GM23338 (cell line): ENCODE data around the gene XXYLT1. TPM values are rescaled to one million over a fixed set of nuclear protein-coding genes. Genes with fewer than 3 reads are reported as not detected.

Experiments used
- ATAC-seq: fragments of 200-7000 bp; cut with Tn5 transposase; 3 replicates; pipeline ENCODE4 v1.9.1; 2020
- DNase-seq: peaks from one replicate; pipeline ENCODE4 v3.0.0-alpha.2; 2015; ENCODE audit warnings: low spot score
- H2AFZ ChIP-seq: fragments of 200-600 bp; sonication (generic); 2 replicates; pipeline ENCODE4 v1.8.0; 2016; ENCODE audit warnings: antibody characterized with exemption, mild to moderate bottlenecking, moderate library complexity
- H3F3A ChIP-seq: fragments of 200-600 bp; sonication (generic); replicated peaks from 2 replicates; pipeline ENCODE4 v1.8.0; 2017; ENCODE audit warnings: antibody characterized with exemption, mixed run types, low read depth
- H3K27ac ChIP-seq: fragments of 200-600 bp; sonication (generic); 2 replicates; pipeline ENCODE4 v1.6.1; 2016; ENCODE audit warnings: low read depth
- H3K27me3 ChIP-seq: fragments of 200-600 bp; sonication (generic); 2 replicates; pipeline ENCODE4 v1.8.0; 2016; ENCODE audit warnings: mild to moderate bottlenecking, mixed run types, moderate library complexity; ENCODE audit not compliant: insufficient read depth
- H3K36me3 ChIP-seq: fragments of 200-600 bp; sonication (generic); 2 replicates; pipeline ENCODE4 v1.8.0; 2016; ENCODE audit warnings: mild to moderate bottlenecking; ENCODE audit not compliant: insufficient read depth
- H3K4me1 ChIP-seq: fragments of 200-600 bp; sonication (generic); 2 replicates; pipeline ENCODE4 v1.8.0; 2016; ENCODE audit warnings: mild to moderate bottlenecking, moderate library complexity; ENCODE audit not compliant: insufficient read depth
- H3K4me2 ChIP-seq: fragments of 200-600 bp; sonication (generic); 2 replicates; pipeline ENCODE4 v1.7.1; 2017; ENCODE audit warnings: mixed run types
- H3K4me3 ChIP-seq: fragments of 200-600 bp; sonication (generic); 2 replicates; pipeline ENCODE4 v1.6.1; 2016; ENCODE audit warnings: mixed run types
- H3K79me2 ChIP-seq: fragments of 200-600 bp; sonication (generic); replicated peaks from 2 replicates; pipeline ENCODE4 v1.8.0; 2017; ENCODE audit warnings: mild to moderate bottlenecking; ENCODE audit not compliant: insufficient read depth
- H3K9me2 ChIP-seq: fragments of 200-600 bp; sonication (generic); 2 replicates; pipeline ENCODE4 v1.8.0; 2017; ENCODE audit not compliant: insufficient read depth
- H4K20me1 ChIP-seq: fragments of 200-600 bp; sonication (generic); replicated peaks from 2 replicates; pipeline ENCODE4 v1.8.0; 2017; ENCODE audit warnings: mild to moderate bottlenecking; ENCODE audit not compliant: insufficient read depth
- H3K27ac Mint-ChIP-seq: 2 replicates; pipeline ENCODE4 v1.8.0; 2020; ENCODE audit warnings: inconsistent platforms, mild to moderate bottlenecking, moderate library complexity, mixed read lengths
- H3K27me3 Mint-ChIP-seq: 3 replicates; pipeline ENCODE4 v1.8.0; 2022; ENCODE audit warnings: low read depth, mild to moderate bottlenecking, moderate library complexity, mixed read lengths, inconsistent platforms; ENCODE audit not compliant: insufficient read depth, poor library complexity
- H3K36me3 Mint-ChIP-seq: 3 replicates; pipeline ENCODE4 v1.8.0; 2021; ENCODE audit warnings: low read depth, mild to moderate bottlenecking, inconsistent platforms, moderate library complexity, mixed read lengths
- H3K4me1 Mint-ChIP-seq: 3 replicates; pipeline ENCODE4 v1.8.0; 2020; ENCODE audit warnings: mild to moderate bottlenecking, inconsistent platforms, mixed read lengths
- H3K4me3 Mint-ChIP-seq: 3 replicates; pipeline ENCODE4 v1.8.0; 2021; ENCODE audit warnings: moderate library complexity, mild to moderate bottlenecking, inconsistent platforms, mixed read lengths
- H3K9me3 Mint-ChIP-seq: 3 replicates; pipeline ENCODE4 v1.8.0; 2020; ENCODE audit warnings: moderate library complexity, mild to moderate bottlenecking, inconsistent platforms, mixed read lengths
- CREB1 ChIP-seq: fragments of 250-450 bp; sonication (Bioruptor Pico); IDR thresholded peaks from 2 replicates; pipeline ENCODE4 v1.5.0; 2020; ENCODE audit warnings: low read depth, mild to moderate bottlenecking, moderate library complexity
- ETS1 ChIP-seq: IDR thresholded peaks from 2 replicates; pipeline ENCODE4 v1.6.1; 2016; ENCODE audit warnings: antibody characterized with exemption
- EZH2 ChIP-seq: fragments of 200-600 bp; sonication (generic); IDR thresholded peaks from one replicate; pipeline ENCODE4 v1.8.0; 2017; ENCODE audit warnings: antibody characterized with exemption, mild to moderate bottlenecking, low read depth; ENCODE audit not compliant: unreplicated experiment
- EZH2phosphoT487 ChIP-seq: fragments of 200-600 bp; sonication (generic); IDR thresholded peaks from one replicate; pipeline ENCODE4 v1.8.1; 2018; ENCODE audit warnings: antibody characterized with exemption; ENCODE audit not compliant: unreplicated experiment
- JUNB ChIP-seq: IDR thresholded peaks from one replicate; pipeline ENCODE4 v1.6.1; 2016; ENCODE audit warnings: antibody characterized with exemption; ENCODE audit not compliant: unreplicated experiment
- NANOG ChIP-seq: IDR thresholded peaks from 2 replicates; pipeline ENCODE4 v1.6.1; 2016; ENCODE audit warnings: antibody characterized with exemption, borderline replicate concordance
- POLR2AphosphoS5 ChIP-seq: IDR thresholded peaks from 2 replicates; pipeline ENCODE4 v1.6.1; 2016; ENCODE audit warnings: antibody characterized with exemption, low read depth
- REST ChIP-seq: IDR thresholded peaks from one replicate; pipeline ENCODE4 v1.6.1; 2018; ENCODE audit warnings: antibody characterized with exemption; ENCODE audit not compliant: unreplicated experiment
- STAT1 ChIP-seq: IDR thresholded peaks from one replicate; pipeline ENCODE4 v1.6.1; 2016; ENCODE audit warnings: antibody characterized with exemption; ENCODE audit not compliant: unreplicated experiment
- ZNF114 ChIP-seq: fragments of 250-450 bp; sonication (Bioruptor Pico); IDR thresholded peaks from 2 replicates; pipeline ENCODE4 v1.5.0; 2020; ENCODE audit warnings: mild to moderate bottlenecking, moderate library complexity
- ZNF331 ChIP-seq: fragments of 250-450 bp; sonication (Bioruptor Pico); IDR thresholded peaks from 2 replicates; pipeline ENCODE4 v1.5.0; 2020; ENCODE audit warnings: low read depth, mild to moderate bottlenecking, moderate library complexity
- polyA plus RNA-seq: library from polyadenylated mRNA; unstranded; fragments of >200 nt; fragmentation: Nextera tagmentation; extraction: Ambion mirVana; gene quantifications from 2 replicates; pipeline ENCODE4 v1.2.1, GENCODE V29; 2016
- total RNA-seq: library from RNA; depleted of rRNA; stranded (reverse); fragments of >200 nt; shearing (Covaris generic); gene quantifications from 2 replicates; pipeline ENCODE4 v1.2.3, GENCODE V29; 2014
- TF ChIP-seq, protein P1 (sequence below): fragments of 250-450 bp; sonication (Bioruptor Pico); IDR thresholded peaks from 2 replicates; pipeline ENCODE4 v1.5.0; 2020; ENCODE audit warnings: mild to moderate bottlenecking, moderate library complexity
- TF ChIP-seq, protein P2 (sequence below), 2 experiments: fragments of 200-600 bp in 1 of 2; sonication (generic) in 1 of 2; conservative IDR thresholded peaks; 2 replicates each; pipeline versions ENCODE4 v1.5.1 to v1.6.1; 2016 to 2017; ENCODE audit warnings: antibody characterized with exemption in 2 of 2, low read depth in 2 of 2, mild to moderate bottlenecking in 2 of 2, moderate library complexity in 1 of 2

The XXYLT1 gene
- total and polyA plus RNA-seq, 2 experiments from 2014 or later, result 13.5 to 34.8 TPM

GRCh38 chr3:195238081-195238571 lies 32.8 kb downstream of the XXYLT1 start:
- Histone ChIP-seq H3K4me1 (peaks cover 18% of the 10 kb centered on the region), H2AFZ (no peak overlapping the region), H3K9me2 (no peaks in the 10 kb centered on the region), H3K27ac (no peak overlapping the region), H4K20me1 (peaks cover 16% of the 10 kb centered on the region), H3K4me2 (no peak overlapping the region), H3K36me3 (no peaks in the 10 kb centered on the region), H3F3A (no peaks in the 10 kb centered on the region), H3K4me3 (no peak overlapping the region), H3K79me2 (peaks cover 37% of the 10 kb centered on the region), H3K27me3 (no peaks in the 10 kb centered on the region)
- TF ChIP-seq EZH2 (no peak), ETS1 (no peak), JUNB (no peak), CREB1 (CRISPR knock-in tag) (no peak), NANOG (no peak), ZNF114 (CRISPR knock-in tag) (no peak), REST (no peak), STAT1 (no peak), POLR2AphosphoS5 (no peak), EZH2phosphoT487 (no peak), ZNF331 (CRISPR knock-in tag) (no peak)
- TF ChIP-seq, protein P1, sequence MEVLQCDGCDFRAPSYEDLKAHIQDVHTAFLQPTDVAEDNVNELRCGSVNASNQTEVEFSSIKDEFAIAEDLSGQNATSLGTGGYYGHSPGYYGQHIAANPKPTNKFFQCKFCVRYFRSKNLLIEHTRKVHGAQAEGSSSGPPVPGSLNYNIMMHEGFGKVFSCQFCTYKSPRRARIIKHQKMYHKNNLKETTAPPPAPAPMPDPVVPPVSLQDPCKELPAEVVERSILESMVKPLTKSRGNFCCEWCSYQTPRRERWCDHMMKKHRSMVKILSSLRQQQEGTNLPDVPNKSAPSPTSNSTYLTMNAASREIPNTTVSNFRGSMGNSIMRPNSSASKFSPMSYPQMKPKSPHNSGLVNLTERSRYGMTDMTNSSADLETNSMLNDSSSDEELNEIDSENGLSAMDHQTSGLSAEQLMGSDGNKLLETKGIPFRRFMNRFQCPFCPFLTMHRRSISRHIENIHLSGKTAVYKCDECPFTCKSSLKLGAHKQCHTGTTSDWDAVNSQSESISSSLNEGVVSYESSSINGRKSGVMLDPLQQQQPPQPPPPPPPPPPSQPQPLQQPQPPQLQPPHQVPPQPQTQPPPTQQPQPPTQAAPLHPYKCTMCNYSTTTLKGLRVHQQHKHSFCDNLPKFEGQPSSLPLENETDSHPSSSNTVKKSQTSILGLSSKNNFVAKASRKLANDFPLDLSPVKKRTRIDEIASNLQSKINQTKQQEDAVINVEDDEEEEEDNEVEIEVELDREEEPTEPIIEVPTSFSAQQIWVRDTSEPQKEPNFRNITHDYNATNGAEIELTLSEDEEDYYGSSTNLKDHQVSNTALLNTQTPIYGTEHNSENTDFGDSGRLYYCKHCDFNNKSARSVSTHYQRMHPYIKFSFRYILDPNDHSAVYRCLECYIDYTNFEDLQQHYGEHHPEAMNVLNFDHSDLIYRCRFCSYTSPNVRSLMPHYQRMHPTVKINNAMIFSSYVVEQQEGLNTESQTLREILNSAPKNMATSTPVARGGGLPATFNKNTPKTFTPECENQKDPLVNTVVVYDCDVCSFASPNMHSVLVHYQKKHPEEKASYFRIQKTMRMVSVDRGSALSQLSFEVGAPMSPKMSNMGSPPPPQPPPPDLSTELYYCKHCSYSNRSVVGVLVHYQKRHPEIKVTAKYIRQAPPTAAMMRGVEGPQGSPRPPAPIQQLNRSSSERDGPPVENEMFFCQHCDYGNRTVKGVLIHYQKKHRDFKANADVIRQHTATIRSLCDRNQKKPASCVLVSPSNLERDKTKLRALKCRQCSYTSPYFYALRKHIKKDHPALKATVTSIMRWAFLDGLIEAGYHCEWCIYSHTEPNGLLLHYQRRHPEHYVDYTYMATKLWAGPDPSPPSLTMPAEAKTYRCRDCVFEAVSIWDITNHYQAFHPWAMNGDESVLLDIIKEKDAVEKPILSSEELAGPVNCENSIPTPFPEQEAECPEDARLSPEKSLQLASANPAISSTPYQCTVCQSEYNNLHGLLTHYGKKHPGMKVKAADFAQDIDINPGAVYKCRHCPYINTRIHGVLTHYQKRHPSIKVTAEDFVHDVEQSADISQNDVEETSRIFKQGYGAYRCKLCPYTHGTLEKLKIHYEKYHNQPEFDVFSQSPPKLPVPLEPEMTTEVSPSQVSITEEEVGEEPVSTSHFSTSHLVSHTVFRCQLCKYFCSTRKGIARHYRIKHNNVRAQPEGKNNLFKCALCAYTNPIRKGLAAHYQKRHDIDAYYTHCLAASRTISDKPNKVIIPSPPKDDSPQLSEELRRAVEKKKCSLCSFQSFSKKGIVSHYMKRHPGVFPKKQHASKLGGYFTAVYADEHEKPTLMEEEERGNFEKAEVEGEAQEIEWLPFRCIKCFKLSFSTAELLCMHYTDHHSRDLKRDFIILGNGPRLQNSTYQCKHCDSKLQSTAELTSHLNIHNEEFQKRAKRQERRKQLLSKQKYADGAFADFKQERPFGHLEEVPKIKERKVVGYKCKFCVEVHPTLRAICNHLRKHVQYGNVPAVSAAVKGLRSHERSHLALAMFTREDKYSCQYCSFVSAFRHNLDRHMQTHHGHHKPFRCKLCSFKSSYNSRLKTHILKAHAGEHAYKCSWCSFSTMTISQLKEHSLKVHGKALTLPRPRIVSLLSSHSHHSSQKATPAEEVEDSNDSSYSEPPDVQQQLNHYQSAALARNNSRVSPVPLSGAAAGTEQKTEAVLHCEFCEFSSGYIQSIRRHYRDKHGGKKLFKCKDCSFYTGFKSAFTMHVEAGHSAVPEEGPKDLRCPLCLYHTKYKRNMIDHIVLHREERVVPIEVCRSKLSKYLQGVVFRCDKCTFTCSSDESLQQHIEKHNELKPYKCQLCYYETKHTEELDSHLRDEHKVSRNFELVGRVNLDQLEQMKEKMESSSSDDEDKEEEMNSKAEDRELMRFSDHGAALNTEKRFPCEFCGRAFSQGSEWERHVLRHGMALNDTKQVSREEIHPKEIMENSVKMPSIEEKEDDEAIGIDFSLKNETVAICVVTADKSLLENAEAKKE (CRISPR knock-in tag), result no peak
- TF ChIP-seq, protein P2, sequence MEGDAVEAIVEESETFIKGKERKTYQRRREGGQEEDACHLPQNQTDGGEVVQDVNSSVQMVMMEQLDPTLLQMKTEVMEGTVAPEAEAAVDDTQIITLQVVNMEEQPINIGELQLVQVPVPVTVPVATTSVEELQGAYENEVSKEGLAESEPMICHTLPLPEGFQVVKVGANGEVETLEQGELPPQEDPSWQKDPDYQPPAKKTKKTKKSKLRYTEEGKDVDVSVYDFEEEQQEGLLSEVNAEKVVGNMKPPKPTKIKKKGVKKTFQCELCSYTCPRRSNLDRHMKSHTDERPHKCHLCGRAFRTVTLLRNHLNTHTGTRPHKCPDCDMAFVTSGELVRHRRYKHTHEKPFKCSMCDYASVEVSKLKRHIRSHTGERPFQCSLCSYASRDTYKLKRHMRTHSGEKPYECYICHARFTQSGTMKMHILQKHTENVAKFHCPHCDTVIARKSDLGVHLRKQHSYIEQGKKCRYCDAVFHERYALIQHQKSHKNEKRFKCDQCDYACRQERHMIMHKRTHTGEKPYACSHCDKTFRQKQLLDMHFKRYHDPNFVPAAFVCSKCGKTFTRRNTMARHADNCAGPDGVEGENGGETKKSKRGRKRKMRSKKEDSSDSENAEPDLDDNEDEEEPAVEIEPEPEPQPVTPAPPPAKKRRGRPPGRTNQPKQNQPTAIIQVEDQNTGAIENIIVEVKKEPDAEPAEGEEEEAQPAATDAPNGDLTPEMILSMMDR (conservative IDR thresholded peaks at IDR 0.05; ENCODE audit: low read depth in 2 of 2), result no peak
- DNase-seq (no peak), ATAC-seq (peak; percentile 54)
- peaks cover 41% of the 10 kb centered on the region for H3K4me1 Mint-ChIP-seq
- peaks cover 13% of the 10 kb centered on the region for H3K27me3 Mint-ChIP-seq
- H3K36me3 Mint-ChIP-seq, result peaks cover 28% of the 10 kb centered on the region; the same call in 2 of the 3 replicates
- H3K9me3 Mint-ChIP-seq, result peaks cover 5% of the 10 kb centered on the region; the same call in 2 of the 3 replicates
- H3K4me3 Mint-ChIP-seq, result no peak overlapping the region
- H3K27ac Mint-ChIP-seq, result peak overlapping the region; percentile 22
